Measurements from ENCODE around the gene EIF3F.

The EIF3F gene

GRCh38 chr11:8023831-8024555 is 36.9 kb downstream of the EIF3F start:
- DNase-seq: no peak

GRCh38 chr11:8025123-8025522 is 38.0 kb downstream of the EIF3F start:
- DNase-seq: no peak

GRCh38 chr11:8025816-8026215 is 38.7 kb downstream of the EIF3F start:
- DNase-seq: no peak

- no peak for DNase-seq
Observed at GRCh38 chr11:8026982-8027381, 39.8 kb downstream of the EIF3F start.

GRCh38 chr11:8028766-8029165 is 41.6 kb downstream of the EIF3F start:
- no peak for DNase-seq

GRCh38 chr11:8030526-8031247 is 43.5 kb downstream of the EIF3F start:
- DNase-seq: no peak

- no peak for DNase-seq
Observed at GRCh38 chr11:8031248-8032115, 44.3 kb downstream of the EIF3F start.

- no peak for DNase-seq
Observed at GRCh38 chr11:8032122-8032521, 45.0 kb downstream of the EIF3F start.

- no peak for DNase-seq
Observed at GRCh38 chr11:8032576-8033304, 45.6 kb downstream of the EIF3F start.

GRCh38 chr11:8033305-8034105 is 46.4 kb downstream of the EIF3F start:
- peak; percentile 41 for DNase-seq

- no peak for DNase-seq
Observed at GRCh38 chr11:8034106-8034585, 47.0 kb downstream of the EIF3F start.

GRCh38 chr11:8034604-8035190 is 47.6 kb downstream of the EIF3F start:
- DNase-seq: no peak

GRCh38 chr11:8035200-8035855 is 48.2 kb downstream of the EIF3F start:
- no peak for DNase-seq

GRCh38 chr11:8036002-8036802 is 49.1 kb downstream of the EIF3F start:
- no peak for DNase-seq

- no peak for DNase-seq
Observed at GRCh38 chr11:8036986-8037385, 49.8 kb downstream of the EIF3F start.

GRCh38 chr11:8038393-8038792 is 51.3 kb downstream of the EIF3F start:
- DNase-seq: no peak

- DNase-seq: no peak
Observed at GRCh38 chr11:8038811-8039529, 51.8 kb downstream of the EIF3F start.

- DNase-seq: no peak
Observed at GRCh38 chr11:8039530-8040260, 52.6 kb downstream of the EIF3F start.

All from NCI-H526 treated with DMSO at 0.1 percent for 48 hours (cell line).